ENCODE data around the gene ZNF787. TPM values are rescaled to one million over a fixed set of nuclear protein-coding genes. Genes with fewer than 3 reads are reported as not detected.

ZNF787 gene
- polyA plus RNA-seq, 1 experiment: 4.5 TPM

DNA sequence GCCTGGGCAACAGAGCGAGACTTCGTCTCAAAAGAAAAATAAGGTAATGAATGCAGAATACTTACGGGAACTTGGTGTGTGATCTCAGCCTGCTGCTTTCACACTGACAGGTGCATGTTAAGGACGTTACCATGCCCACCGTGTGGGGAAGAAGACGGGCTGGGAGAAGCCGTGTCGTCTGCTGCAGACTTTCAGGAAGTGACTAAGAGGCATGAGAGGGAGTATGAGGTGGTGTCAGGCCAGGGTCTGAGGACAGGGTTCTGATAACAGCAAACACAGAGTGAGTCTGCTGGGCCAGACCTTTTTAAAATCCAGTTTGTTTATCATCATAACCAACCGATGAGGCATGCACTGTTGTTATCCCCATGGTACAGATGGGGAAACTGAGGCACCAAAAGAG lies 41.2 kb upstream of the ZNF787 start:
- Histone ChIP-seq H3K27ac (ENCODE audit: low read depth, low read length) (no peak overlapping the region), H3K9me3 (ENCODE audit: control insufficient read depth, insufficient read depth, low read length) (peaks cover 6% of the 10 kb centered on the region; the same call in 1 of the 2 replicates), H3K27me3 (ENCODE audit: control insufficient read depth, insufficient read depth, low read length) (no peaks in the 10 kb centered on the region), H3K4me3 (ENCODE audit: low read depth, low read length) (no peak overlapping the region)
- POLR2A ChIA-PET: interaction anchor here (0.5 kb wide), 1 partner anchor 1136 kb away, joined by 5 read pairs; no protein-coding TSS in a partner anchor
- CTCF ChIA-PET: interaction anchor here (1.0 kb wide), 1 partner anchor 10 kb away, joined by 5 read pairs; no protein-coding TSS in a partner anchor
- DNase-seq (ENCODE audit: low read depth, low spot score): no peak
- TF ChIP-seq, protein P1, sequence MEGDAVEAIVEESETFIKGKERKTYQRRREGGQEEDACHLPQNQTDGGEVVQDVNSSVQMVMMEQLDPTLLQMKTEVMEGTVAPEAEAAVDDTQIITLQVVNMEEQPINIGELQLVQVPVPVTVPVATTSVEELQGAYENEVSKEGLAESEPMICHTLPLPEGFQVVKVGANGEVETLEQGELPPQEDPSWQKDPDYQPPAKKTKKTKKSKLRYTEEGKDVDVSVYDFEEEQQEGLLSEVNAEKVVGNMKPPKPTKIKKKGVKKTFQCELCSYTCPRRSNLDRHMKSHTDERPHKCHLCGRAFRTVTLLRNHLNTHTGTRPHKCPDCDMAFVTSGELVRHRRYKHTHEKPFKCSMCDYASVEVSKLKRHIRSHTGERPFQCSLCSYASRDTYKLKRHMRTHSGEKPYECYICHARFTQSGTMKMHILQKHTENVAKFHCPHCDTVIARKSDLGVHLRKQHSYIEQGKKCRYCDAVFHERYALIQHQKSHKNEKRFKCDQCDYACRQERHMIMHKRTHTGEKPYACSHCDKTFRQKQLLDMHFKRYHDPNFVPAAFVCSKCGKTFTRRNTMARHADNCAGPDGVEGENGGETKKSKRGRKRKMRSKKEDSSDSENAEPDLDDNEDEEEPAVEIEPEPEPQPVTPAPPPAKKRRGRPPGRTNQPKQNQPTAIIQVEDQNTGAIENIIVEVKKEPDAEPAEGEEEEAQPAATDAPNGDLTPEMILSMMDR (IDR thresholded peaks at IDR 0.05; ENCODE audit: low read depth, low read length): no peak

DNA sequence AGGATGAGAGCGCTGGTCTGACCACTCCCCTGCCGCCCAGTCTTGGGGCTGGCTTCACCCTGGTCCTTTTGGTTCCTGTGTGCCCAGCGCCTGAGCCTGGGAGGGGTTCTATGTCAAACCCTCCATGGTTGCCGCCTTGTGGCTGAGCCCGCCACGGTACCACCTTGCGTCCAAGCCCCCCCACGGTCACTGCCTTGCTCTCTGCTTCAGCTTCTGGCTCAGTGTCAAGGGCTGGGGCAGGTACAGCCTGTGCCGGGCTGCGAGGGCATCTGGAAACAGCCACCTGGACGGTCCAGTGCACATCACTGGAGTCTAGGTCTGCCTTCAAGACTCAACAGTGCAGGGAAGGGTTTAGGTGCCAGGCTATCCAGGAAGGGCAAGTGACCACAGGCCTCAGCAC lies 40.4 kb upstream of the ZNF787 start:
- no peak overlapping the region for H3K4me3 ChIP-seq (ENCODE audit: low read depth, low read length)
- H3K9me3 ChIP-seq (ENCODE audit: control insufficient read depth, insufficient read depth, low read length): peaks cover 6% of the 10 kb centered on the region; the same call in 1 of the 2 replicates
- DNase-seq (ENCODE audit: low read depth, low spot score): no peak
- H3K27me3 ChIP-seq (ENCODE audit: control insufficient read depth, insufficient read depth, low read length): no peaks in the 10 kb centered on the region
- ChIA-PET CTCF (interaction anchor here (1.0 kb wide), 1 partner anchor 10 kb away, joined by 5 read pairs; no protein-coding TSS in a partner anchor), POLR2A (no interaction called here)
- TF ChIP-seq, protein P1 (IDR thresholded peaks at IDR 0.05; ENCODE audit: low read depth, low read length): no peak
- H3K27ac ChIP-seq (ENCODE audit: low read depth, low read length): no peak overlapping the region

DNA sequence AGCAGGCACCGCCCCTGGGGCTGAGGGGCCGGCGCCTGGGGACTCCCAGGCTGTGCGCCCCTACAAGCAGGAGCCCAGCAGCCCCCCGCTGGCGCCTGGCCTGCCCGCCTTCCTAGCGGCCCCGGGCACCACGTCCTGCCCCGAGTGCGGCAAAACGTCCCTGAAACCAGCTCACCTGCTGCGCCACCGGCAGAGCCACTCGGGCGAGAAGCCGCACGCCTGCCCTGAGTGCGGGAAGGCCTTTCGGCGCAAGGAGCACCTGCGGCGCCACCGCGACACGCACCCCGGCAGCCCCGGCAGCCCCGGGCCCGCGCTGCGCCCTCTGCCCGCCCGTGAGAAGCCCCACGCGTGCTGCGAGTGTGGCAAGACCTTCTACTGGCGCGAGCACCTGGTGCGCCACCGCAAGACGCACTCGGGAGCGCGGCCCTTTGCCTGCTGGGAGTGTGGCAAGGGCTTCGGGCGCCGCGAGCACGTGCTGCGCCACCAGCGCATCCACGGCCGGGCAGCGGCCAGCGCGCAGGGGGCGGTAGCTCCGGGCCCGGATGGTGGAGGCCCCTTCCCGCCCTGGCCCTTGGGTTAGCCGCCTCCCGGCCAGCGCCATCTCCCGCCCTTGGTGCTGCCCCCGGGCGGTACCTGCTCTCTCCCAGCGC lies 38.7 kb upstream of the ZNF787 start:
- no peaks in the 10 kb centered on the region for H3K27me3 ChIP-seq (ENCODE audit: control insufficient read depth, insufficient read depth, low read length)
- ChIA-PET POLR2A (no interaction called here), CTCF (interaction anchor here (1.3 kb wide), 1 partner anchor 12 kb away, joined by 4 read pairs; no protein-coding TSS in a partner anchor)
- H3K27ac ChIP-seq (ENCODE audit: low read depth, low read length): no peak overlapping the region
- DNase-seq (ENCODE audit: low read depth, low spot score): no peak
- TF ChIP-seq, protein P1 (IDR thresholded peaks at IDR 0.05; ENCODE audit: low read depth, low read length): no peak
- H3K9me3 ChIP-seq (ENCODE audit: control insufficient read depth, insufficient read depth, low read length): peaks cover 6% of the 10 kb centered on the region; the same call in 1 of the 2 replicates
- no peak overlapping the region for H3K4me3 ChIP-seq (ENCODE audit: low read depth, low read length)

DNA sequence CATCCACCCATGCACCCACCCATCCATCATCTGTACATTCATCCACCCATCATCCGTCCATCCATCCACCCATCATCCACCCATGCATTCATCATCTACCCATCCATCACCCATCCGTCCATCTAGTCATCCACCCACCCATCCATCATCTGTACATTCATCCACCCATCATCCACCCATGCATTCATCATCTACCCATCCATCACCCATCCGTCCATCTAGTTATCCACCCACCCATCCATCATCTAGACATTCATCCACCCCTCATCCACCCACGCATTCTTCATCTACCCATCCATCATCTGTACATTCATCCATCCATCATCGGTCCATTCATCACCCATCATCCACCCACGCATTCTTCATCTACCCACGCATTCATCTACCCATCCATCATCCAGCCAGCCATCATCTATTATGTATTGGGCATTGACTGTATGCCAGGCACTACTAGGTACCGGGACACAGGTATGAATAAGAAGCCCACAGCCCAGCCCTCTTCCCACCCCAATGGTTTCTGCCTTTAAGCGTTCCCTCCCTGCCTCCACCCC lies 38.0 kb upstream of the ZNF787 start:
- peaks cover 6% of the 10 kb centered on the region; the same call in 1 of the 2 replicates for H3K9me3 ChIP-seq (ENCODE audit: control insufficient read depth, insufficient read depth, low read length)
- H3K27ac ChIP-seq (ENCODE audit: low read depth, low read length): no peak overlapping the region
- H3K4me3 ChIP-seq (ENCODE audit: low read depth, low read length): no peak overlapping the region
- H3K27me3 ChIP-seq (ENCODE audit: control insufficient read depth, insufficient read depth, low read length): no peaks in the 10 kb centered on the region
- ChIA-PET POLR2A (no interaction called here), CTCF (no interaction called here)
- TF ChIP-seq, protein P1 (IDR thresholded peaks at IDR 0.05; ENCODE audit: low read depth, low read length): no peak
- no peak for DNase-seq (ENCODE audit: low read depth, low spot score)

DNA sequence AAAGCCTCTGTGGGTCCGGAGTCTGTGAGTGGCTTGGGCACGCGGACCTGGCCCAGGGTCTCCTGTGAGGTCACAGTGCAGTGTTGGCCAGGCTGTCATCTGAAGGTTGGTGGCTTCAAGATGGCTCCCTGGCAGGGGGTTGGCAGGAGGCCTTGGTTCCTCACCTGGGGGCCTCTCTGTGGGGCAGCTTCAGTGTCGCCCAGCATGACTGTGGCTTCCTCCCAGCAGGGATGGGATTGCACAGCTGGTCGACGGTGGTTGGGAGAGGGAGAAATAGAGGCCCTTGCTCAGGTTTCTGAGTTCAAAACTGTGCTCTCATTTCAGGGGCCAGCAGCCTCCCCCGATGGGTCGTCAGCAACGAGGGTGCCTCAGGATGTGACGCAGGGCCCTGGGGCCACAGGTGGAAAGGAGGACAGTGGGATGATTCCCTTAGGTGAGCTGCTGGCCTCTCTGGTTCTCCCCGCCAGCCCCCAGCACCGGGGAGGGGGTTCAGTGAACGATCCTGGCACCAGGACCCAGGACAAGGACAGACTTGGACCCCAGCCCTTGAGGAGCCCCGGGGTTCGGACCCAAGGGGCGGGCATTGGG lies 37.2 kb upstream of the ZNF787 start:
- H3K9me3 ChIP-seq (ENCODE audit: control insufficient read depth, insufficient read depth, low read length): peaks cover 6% of the 10 kb centered on the region; the same call in 1 of the 2 replicates
- TF ChIP-seq, protein P1 (IDR thresholded peaks at IDR 0.05; ENCODE audit: low read depth, low read length): no peak
- no peak overlapping the region for H3K4me3 ChIP-seq (ENCODE audit: low read depth, low read length)
- ChIA-PET POLR2A (interaction anchor here (0.6 kb wide), 1 partner anchor 20 kb away, joined by 5 read pairs; no protein-coding TSS in a partner anchor), CTCF (interaction anchor here (0.8 to 1.1 kb wide), 3 partner anchors 10 to 175 kb away, joined by 3 to 7 read pairs (median 3); no protein-coding TSS in a partner anchor)
- DNase-seq (ENCODE audit: low read depth, low spot score): no peak
- H3K27ac ChIP-seq (ENCODE audit: low read depth, low read length): no peak overlapping the region
- H3K27me3 ChIP-seq (ENCODE audit: control insufficient read depth, insufficient read depth, low read length): no peaks in the 10 kb centered on the region

Measured in AG04450 (cell line).